ENCODE data around the gene RXRA. TPM values are rescaled to one million over a fixed set of nuclear protein-coding genes. Genes with fewer than 3 reads are reported as not detected.

RXRA gene
- total and polyA plus RNA-seq, 2 donors (not counting 3 experiments of a cell fraction or from before 2014, with no cell fraction given): 15.4 to 37.4 TPM

GRCh38 chr9:134440636-134441226 is 114.5 kb downstream of the RXRA start:
- Histone ChIP-seq H3K9me3 (replicated peaks; ENCODE audit: control insufficient read depth, insufficient read depth, low read length) (no peaks in the 10 kb centered on the region), H3K79me2 (ENCODE audit: control insufficient read depth, insufficient read depth, low read length) (no peaks in the 10 kb centered on the region), H3K36me3 (ENCODE audit: control insufficient read depth in 2 of 2, extremely low read depth in 1 of 2, insufficient read depth in 2 of 2, low read length in 2 of 2) (peaks cover 0 to 8% of the 10 kb centered on the region in 2 experiments), H2AFZ (ENCODE audit: low read depth, low read length) (no peak overlapping the region), H3K27ac (ENCODE audit: insufficient read depth, low read depth, low read length) (no peak overlapping the region), H4K20me1 (replicated peaks; ENCODE audit: control insufficient read depth, extremely low read depth, insufficient read depth, low read length) (no peaks in the 10 kb centered on the region), H3K4me3 (replicated peaks in 1 of 3; ENCODE audit: insufficient read depth in 1 of 3, low read depth in 1 of 3, low read length in 3 of 3) (no peak overlapping the region), H3K9ac (replicated peaks; ENCODE audit: extremely low read depth, insufficient read depth, low read length) (no peak overlapping the region), H3K4me2 (ENCODE audit: insufficient read depth, low read length) (no peak overlapping the region), H3K27me3 (ENCODE audit: control insufficient read depth in 2 of 2, insufficient read depth in 2 of 2, low read length in 2 of 2) (peaks cover 0 to 4% of the 10 kb centered on the region in 2 experiments), H3K4me1 (ENCODE audit: control insufficient read depth, extremely low read depth, insufficient read depth, low read length) (peaks cover 6% of the 10 kb centered on the region), H3K9me1 (replicated peaks; ENCODE audit: control insufficient read depth, extremely low read depth, insufficient read depth, low read length) (no peaks in the 10 kb centered on the region)
- no peak for TF ChIP-seq GATA2 (IDR thresholded peaks at IDR 0.05; ENCODE audit: insufficient read depth, insufficient read length, low read depth, low read length)
- no peak for TF ChIP-seq POLR2AphosphoS5 (IDR thresholded peaks at IDR 0.05; ENCODE audit: insufficient read depth, low read depth, low read length)
- no peak for TF ChIP-seq FOS (IDR thresholded peaks at IDR 0.05; ENCODE audit: borderline replicate concordance, insufficient read depth, low read length)
- TF ChIP-seq POLR2A (IDR thresholded peaks at IDR 0.05; ENCODE audit: low read depth, low read length): no peak
- TF ChIP-seq, protein P1, sequence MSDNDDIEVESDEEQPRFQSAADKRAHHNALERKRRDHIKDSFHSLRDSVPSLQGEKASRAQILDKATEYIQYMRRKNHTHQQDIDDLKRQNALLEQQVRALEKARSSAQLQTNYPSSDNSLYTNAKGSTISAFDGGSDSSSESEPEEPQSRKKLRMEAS (IDR thresholded peaks at IDR 0.05; ENCODE audit: insufficient read depth, insufficient read length): no peak
- TF ChIP-seq, protein P2, sequence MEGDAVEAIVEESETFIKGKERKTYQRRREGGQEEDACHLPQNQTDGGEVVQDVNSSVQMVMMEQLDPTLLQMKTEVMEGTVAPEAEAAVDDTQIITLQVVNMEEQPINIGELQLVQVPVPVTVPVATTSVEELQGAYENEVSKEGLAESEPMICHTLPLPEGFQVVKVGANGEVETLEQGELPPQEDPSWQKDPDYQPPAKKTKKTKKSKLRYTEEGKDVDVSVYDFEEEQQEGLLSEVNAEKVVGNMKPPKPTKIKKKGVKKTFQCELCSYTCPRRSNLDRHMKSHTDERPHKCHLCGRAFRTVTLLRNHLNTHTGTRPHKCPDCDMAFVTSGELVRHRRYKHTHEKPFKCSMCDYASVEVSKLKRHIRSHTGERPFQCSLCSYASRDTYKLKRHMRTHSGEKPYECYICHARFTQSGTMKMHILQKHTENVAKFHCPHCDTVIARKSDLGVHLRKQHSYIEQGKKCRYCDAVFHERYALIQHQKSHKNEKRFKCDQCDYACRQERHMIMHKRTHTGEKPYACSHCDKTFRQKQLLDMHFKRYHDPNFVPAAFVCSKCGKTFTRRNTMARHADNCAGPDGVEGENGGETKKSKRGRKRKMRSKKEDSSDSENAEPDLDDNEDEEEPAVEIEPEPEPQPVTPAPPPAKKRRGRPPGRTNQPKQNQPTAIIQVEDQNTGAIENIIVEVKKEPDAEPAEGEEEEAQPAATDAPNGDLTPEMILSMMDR (IDR thresholded peaks at IDR 0.05; ENCODE audit: extremely low read depth in 1 of 2, insufficient read depth in 1 of 2, low read depth in 1 of 2, low read length in 2 of 2): no peak
- no peak for TF ChIP-seq JUN (IDR thresholded peaks at IDR 0.05; ENCODE audit: borderline replicate concordance, insufficient read depth, insufficient read length, low read depth)
- TF ChIP-seq MYC (IDR thresholded peaks at IDR 0.05; ENCODE audit: low read depth, low read length): no peak
- TF ChIP-seq EZH2 (IDR thresholded peaks at IDR 0.05; ENCODE audit: borderline replicate concordance, low read depth, low read length, severe bottlenecking): no peak
- dilution Hi-C loops (cut with MboI; ENCODE audit: extremely low pct_ligation_motif_present, low sequenced_read_pairs) (no loop called here), intact Hi-C loops (cut with micrococcal nuclease) (loop anchor here (5.0 to 10.0 kb wide), 2 partner anchors 376 to 1652 kb away; partner anchors contain the start of gene BRD3)
- DNase-seq (ENCODE audit: low read depth, low spot score) (no peak), FAIRE-seq (no peak)
- ChIA-PET POLR2A (no interaction called here), CTCF (no interaction called here)
- no TSS peak for BruUV-seq (replicated peaks)

Data from endothelial cell of umbilical vein (primary cell).